Measurements from ENCODE around the gene RPS6KA2.
A peak's percentile ranks its signal among the peaks of the same experiment; 100 is the strongest.

The RPS6KA2 gene

DNA sequence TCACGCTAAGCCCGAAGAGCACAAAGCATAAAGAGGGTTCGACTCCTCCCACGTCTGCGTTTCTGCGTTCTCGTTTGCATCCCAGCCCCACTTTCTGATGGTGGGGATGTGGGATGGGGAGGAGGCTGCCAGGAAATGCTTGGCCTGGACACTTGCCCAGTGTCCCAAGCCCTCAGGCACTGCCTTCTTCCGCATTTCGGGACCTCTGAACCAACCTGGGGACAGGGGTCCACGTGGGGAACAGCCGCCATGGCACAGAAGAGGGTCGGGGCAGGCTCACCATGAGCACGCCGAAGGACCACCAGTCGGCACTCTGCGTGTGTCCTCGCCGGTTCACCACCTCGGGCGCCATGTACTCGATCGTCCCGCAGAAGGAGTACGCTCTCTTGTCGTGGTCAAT, 128.8 kb downstream of the RPS6KA2 start:
- no peak for DNase-seq

DNA sequence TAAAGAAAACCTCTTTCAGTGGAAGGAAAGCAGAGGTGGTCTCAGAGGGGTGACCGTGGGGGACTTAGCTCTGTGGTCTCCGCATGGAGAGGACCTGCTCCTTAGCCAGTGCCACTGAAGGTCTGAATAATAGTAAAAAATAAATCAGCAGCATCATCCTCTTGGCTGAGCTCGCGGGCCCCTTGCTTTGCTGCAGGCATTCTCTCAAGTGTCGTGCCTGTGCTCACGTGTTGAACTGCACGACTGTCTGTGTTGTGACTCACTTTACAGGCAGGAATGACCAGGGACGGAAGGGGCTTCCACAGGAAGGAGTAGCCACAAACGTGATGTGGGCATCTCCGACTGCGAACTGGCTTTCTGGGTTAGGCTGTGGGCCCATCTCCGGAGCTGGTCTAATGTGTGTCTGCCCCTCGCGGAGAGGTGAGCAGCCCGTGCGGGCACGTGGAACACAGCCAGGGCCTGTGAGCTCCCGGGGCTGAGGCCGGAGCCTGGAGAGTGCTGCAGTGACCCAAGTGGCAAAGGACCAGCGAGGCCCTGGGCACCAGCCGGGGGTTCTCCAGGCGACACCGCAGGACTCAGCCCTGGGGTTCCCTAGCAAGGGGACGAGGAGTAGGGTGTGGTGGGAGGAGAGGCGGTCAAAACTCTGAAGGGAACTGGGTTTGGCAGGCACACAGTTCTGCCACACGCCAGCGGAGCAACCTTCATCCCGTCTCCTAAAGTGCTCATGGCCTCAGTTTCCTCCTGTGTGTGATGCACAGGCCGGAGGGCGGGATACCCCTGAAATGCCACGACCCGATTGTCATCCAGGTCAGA, 129.8 kb downstream of the RPS6KA2 start:
- no peak for DNase-seq

DNA sequence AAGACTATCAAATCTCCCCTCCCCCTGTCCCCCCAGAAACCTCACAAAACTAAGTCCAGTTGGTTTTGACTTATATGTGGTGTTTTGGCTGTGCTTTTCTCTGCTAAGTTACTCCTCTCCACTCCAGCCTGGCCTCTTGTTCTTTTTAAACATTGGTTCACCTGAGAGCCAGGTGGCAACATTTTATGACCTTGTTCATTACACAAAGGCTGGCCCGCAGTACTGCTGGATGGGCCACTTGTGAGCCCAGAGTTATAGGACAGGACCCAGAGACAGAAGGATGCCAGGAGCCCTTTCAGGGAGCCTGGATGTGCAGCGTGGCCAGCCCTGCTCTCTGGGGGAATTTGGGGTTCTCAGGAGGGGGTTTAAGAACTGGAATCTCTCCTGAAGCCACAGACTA, 130.6 kb downstream of the RPS6KA2 start:
- DNase-seq, result no peak

DNA sequence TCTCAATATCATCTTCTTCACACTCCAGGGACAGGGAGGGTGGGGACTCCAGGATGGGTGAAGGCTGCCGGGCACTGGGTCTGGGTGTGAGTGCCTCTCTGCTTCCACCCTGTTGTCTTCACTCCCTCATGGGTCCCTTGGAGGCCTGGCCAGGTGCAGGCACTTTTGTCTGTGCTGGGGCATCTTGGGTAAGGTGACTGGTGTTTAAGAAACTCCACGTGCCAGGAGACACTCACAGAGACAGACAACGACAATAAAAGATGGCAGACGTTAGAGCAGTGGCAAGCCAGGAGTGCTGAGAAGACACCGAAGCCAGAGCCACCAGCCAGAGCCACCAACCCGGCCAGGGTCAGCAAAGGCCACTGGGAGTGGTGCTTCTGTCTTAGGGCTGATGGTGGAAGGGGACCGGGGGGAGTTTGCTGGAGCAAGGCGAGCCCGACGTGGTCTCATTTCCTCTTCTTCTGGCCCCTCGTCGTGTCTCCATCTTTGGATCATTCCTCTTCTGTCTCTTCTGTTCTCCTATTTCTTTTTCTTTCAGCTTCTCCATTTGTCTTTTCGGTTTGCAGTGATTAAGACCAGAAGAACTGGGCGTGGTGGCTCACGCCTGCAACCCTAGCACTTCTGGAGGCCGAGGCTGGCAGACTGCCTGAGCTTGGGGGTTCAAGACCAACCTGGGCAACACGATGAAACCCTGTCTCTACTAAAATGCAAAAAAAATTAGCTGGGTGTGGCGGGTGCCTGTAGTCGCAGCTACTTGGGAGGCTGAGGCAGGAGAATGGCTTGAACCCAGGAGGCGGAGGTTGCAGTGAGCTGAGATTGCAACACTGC, 131.3 kb downstream of the RPS6KA2 start:
- no peak for DNase-seq

DNA sequence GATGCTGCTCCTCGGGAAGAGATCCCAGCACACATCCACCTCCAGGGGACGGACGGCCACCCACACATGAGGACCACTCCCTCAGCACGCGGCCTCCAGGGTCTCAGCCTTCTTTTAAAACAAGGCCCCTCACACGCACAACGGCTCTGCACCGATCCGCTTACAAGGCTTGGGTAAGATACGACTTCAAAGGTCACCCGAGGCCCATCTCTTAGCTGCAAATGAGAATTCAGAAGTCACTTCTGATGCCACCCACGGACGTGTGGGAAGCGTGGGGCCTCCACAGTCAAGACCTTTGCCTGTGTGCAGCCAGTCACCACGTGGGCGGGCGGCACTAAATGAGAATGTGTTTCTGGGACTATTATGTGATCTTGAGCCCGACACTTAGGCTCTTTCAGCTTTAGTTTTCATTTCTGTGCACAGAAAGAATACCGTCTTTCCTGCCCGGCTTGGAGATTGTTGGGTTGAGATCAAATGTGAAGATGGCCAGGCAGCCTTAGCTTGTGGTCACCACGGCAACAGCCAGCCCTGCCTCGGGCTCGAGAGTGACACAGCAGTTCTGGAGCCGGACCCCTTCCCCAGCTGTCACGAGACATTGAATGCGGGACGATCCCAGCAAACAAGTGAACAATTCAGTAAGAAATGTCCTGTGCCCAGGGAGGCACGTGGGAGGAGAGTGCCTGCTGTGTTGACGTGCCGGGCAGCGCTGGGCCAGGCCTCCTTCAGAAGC, 132.1 kb downstream of the RPS6KA2 start:
- no peak for DNase-seq

DNA sequence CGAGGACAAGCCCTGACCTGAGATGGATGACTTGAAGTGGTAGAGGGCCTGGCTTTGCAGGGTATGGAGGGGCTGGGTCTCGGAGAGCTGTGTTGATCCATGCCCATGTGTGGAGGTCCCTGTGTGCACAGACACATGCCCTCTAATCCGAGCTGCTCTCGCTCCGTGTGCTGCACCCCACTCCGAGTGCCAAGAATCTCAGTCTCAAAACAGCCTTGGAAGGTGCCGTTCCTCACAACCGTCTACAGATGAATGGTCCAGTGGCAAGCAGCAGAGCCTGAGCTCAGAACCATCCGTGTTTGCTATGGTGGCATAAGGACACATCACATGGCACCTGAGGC, 133.0 kb downstream of the RPS6KA2 start:
- DNase-seq, result no peak

DNA sequence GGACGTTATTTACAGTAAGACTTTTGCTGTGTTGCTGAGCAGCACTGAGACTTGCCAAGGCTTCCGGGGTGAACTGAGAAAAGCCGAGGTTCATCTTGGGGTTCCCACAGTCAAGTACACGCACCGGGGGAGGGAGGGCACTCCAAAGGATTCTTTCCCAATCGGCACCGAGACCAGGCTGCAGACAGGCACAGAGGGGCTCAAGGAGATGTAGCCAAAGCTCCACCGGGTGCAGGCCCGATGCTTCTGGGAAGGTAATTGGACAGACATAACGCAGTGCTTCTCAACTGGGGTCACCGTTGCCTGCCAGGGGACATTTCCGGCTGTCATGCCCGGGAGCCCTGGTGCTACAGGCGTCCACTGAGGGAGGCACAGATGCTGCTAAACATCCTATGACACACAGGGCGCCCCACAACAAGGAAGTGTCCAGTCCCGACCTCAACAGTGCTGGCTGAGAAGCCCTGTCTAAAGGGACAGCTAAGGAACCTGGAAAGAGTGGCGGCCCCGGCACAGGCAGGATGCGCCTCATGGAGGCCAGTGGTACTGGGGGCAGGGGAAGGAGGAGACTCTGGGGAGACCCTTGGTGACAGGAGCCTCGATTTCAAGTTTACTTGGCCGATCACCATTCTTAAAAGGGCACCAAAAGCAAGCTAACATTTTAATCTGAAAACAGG, 133.5 kb downstream of the RPS6KA2 start:
- no peak for DNase-seq

DNA sequence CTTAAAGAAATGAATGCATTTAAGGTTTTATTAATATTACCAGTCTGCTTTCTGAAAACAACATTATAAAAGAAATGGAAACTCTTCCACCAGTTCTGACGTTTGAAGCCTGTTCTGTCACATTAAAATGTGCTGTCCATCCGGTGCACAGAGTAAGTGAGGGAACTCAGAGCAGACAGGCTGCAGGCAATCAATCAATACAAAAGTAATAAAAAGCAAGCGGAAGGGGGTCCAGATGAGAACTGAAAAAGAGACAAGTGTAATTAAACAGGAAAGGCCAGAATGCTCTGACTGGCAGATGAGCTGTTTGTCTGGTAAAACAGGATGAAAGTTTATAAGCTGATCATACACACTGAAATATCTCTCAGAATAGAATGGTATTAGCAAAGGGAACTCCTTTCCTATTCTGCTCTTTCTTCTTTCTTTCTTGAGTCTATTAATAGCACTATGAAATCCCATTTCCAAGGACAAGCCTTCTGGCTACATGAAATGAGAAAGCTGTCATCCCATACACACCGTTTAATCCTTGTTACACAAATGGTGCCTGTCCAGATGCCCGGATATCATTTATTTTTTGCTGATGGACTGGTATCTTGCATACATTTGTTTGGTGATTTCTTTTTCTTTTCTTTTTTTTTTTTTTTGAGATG, 134.8 kb downstream of the RPS6KA2 start:
- no peak for DNase-seq

DNA sequence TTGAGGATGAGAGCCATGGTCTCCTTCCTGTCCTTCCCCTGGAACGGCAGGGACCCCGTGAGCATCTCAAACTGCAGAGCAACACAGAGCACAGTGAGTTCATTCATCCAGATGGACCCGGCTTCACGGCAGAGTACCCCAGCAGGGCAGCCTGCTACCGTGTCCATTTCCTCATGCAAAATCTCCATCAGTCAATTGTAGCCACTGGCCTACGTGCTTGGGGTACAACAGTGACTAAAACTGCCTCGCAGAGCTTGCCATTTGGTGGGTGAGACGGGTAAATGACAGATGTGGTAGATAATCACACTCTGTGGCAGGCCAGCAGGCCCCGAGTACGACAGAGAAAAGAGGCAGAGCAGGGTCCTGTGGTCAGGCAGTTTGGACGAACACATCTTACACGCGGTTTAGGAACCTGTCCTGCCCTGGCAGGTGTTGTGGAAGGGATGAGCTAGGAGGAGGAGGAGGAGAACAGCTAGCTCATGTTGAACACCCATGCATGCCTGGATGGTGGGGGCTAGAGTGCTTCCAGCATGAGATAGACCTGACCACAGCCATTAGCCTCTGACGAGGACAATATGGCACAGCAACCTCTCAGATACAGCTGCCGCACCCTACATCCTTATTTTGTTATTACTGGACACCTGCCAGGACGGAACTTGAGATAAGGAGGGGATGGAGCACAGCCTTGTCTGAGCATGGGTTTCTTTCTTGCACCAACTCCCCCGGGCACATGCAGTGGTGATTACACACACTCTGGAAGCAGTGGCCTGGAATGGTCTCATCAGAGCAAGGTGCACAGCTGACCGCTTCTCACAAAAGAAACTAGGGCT, 136.2 kb downstream of the RPS6KA2 start:
- no peak for DNase-seq

DNA sequence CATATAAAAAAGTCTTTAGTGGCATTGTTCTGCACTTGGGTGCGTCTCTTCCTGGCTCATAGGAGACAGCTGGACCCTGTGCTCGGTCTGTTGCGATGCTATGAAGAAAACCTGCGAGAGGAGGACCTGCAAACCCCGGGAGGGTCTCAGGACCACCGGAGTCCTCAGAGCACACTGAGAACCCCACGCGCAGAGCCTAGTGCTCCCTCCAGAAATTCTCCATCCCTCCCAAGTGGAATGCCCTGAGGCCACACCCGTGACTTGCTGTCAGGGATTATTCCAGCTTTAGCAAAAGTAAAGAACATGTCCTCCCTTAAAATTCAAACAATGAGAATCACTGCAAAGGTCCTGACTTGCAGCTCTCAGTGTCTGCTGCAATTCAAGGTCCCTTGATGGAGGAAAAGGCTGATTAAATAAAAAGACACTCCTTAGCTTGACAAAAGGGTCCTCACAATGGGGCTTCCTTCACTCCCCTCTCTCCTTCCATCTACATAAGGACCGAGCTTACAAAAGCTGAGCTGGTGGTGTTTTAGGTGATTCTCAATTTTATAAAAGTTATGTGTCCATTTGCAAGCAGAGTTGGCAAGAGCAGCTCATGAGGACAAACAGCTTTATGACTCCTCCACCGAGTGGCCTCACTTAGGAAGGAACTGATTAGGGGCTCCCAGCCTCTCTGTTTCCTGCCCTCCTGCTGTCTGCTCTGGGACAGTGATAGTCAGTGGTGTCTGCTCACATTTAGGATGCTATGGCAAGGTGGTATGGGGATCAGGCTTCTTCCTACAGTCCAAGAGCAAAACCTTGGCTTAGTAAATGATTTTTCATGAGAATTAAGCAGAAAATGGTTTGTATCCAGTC, 137.5 kb downstream of the RPS6KA2 start:
- no peak for DNase-seq

DNA sequence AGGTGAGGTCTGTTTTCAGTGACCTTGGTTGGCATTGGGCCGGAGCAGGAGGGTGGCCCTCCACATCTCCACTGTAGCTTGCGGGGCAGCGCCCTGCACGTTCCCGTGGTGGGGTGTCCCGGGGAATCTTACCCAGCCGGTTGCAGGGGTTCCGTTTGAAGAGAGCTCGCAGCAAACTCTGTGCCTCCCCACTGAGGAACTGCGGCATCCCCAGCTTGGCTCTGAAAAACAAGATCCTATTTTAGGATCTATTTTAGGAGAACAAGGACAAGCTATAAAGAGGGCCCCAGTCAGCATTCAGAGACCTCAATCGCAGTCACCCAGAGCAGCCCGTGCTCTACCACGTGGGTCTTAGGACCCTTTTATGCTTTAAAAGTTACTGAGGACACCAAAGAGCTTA, 138.3 kb downstream of the RPS6KA2 start:
- no peak for DNase-seq

DNA sequence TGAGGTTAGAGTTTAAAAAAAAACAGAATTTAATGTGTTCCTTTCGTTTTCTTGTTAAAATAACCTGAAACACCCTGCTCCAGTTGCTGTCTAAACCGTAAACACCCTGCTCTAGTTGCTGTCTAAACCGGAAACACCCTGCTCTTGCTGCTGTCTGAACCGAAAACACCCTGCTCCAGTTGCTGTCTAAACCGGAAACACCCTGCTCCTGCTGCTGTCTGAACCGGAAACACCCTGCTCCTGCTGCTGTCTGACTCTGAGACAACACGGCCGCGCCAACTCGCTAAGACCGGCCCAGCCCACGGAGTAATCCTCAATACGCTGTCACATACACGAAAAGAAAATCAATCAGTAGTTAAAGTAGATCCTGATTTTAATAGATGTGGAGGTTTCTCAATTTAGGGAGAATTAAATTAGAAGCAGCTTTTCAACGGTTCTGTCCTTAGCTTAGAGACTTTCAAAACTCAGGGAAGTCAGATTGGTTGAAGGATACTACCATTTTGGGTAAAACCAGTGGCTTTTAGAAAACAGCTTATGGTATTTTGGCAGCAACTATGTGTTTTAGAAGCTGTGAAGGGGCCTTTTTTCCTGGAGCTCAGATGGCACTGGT, 138.9 kb downstream of the RPS6KA2 start:
- DNase-seq, result peak; percentile 60

DNA sequence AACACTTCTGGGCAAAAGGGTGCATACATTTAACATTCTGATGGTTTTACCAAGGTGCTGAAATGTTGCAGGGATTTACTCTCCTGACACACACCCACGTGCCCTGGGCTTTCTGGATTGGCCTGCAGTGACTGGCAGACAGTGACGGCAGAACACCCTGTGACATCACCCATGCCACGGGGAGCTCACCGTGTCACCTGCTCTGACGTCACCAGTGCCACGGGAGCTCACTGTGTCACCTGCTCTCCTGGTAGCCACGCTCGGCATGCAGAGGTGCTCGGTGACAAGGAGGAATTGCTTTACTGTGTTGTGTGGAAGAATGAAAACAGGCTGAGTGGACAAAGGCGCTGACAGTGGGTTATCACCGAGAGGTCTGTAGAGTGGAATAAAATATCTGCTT, 139.9 kb downstream of the RPS6KA2 start:
- no peak for DNase-seq

DNA sequence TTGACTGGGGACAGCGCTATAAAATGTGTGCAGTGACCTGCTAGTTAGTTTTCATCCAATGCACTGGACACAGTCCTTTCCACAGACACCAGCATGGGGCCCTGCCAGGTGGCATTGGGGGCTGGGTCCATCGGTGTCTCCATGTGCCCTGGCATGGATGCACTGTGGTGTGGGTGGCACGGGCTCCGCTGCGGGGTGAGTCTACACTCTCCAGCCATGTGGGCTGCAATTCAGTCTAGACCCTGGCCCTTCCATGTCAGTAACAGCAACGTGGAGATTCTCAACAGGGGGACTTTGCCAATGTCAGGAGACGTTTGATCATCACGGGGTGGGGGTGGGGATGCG, 140.5 kb downstream of the RPS6KA2 start:
- no peak for DNase-seq

DNA sequence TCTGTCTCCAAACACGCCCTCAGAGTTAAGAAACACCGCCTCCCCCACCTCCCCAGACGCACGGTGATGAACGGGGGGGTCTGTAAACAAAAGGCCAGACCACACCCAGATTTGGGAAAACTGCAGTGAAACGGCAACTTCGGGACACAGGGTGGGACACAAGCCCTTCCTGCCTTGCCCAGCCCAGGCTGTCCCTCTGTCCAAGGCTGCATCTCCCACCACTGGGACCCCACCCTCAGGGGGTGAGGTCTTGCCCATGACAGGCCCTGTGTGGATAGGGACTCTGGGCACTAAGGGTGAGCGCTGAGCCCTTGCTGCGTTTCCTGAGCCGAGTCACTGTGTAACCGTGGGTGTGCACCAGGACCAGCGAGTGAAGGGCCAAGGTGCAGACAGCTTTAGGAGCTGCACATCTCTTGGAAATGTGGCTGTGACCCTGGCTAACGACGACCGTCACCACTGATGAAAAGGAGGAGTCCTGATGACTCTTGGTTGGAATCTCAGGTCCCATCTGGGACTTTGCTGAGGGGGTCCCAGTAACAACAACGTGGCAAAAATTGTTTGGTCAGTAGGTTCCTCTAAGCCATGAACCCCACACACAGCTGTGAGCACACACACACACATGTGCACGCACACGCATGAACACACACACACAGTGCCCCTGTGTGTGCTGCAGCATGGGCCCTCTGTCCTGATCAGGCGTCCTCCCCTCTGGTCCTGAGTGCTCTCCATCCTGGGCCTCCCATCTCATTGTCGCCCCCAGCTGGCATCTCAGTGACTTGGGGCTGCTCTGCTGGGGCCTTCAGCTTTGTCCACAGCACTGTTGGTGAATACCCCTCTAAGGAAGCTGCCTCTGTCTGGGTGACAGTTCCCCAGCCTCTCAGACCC, 141.2 kb downstream of the RPS6KA2 start:
- no peak for DNase-seq

DNA sequence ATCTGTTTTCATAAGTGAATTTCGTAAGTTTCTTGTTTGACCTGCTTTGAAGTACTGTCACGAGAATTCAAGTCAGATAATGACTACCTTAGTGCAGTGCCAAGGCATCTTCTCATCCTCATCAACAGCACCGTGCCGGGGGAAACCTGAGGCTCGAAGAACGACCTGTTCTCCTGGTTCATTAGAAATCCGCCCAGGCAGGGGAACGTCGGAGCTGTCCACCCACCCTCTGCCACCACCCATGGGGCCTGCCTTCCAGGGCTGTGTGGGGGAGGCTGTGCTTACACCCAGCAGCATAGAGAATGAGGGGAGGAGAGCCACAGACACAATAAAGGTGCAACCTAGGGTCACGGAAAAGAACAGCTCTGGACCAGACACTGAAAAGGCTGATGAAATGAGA, 142.2 kb downstream of the RPS6KA2 start:
- DNase-seq, result no peak

DNA sequence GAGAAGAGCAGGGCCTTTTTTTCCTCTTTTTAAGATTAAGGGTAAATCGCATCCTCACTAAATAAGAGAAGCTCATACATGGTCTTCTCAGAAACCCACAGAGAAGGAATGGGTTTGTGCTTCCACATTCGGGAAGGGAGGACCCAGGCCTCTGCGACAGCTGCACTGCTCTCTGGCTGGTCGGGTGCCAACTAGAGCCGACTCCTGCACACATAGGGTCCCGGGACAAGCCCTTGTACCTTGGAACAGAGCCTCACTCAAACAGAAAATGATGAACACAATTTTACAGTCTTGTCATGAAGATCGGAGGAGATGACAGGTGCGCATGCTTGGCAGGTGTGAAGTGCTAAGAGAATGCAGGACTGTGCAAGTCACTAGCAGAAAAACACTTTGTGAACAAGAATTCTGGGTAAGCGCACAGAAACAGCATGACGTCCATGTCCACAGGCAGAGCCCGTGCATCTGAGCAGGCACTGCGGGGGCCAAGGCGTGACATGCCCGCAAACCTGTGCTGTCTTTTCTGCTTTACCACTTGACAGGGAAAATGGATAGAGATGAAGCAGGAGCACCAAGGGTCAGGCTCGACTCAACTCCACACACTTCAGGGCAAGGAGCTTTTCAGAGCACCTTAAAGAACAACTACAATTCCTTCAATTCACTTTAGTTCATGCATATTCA, 143.3 kb downstream of the RPS6KA2 start:
- DNase-seq, result no peak

DNA sequence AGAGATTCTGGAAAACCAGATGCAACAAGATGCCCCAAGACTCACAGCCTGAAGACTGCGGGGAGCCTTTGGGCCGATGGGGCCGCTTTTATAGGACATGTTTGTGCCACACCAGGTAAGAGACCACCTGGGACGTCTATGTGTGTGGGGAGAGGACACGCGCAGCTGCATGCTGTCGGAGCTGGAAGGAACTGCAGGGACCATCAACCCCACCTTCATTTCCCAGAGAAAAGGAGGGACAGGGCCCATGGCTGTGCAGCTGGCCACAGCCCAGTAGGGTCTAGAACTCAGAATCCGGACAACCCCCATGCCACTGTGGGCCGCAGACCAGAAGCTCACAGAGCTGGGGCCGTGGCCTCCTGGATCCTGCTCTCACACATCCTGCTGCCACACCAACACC, 144.0 kb downstream of the RPS6KA2 start:
- DNase-seq, result no peak

Measured in left hindlimb (tissue), 1 donor.